IPS-NIHi7 (cell line): ENCODE results near the gene LRSAM1.
A peak's percentile ranks its signal among the peaks of the same experiment; 100 is the strongest.

Source experiments
- DNase-seq: peaks from one replicate; pipeline ENCODE4 v3.0.0; 2012; ENCODE audit warnings: mixed read lengths; ENCODE audit errors: extremely low spot score

The LRSAM1 gene

GRCh38 chr9:127450830-127451607 is at the start of gene LRSAM1, which contains the start of gene RPL12:
LRSAM1 (plus strand) TSS chr9:127451510; CDS start chr9:127454528, 3,018 bp downstream.
RPL12 (minus strand) TSS chr9:127451406; CDS start chr9:127451317, 89 bp downstream.
- peak; percentile 98 for DNase-seq

DNA sequence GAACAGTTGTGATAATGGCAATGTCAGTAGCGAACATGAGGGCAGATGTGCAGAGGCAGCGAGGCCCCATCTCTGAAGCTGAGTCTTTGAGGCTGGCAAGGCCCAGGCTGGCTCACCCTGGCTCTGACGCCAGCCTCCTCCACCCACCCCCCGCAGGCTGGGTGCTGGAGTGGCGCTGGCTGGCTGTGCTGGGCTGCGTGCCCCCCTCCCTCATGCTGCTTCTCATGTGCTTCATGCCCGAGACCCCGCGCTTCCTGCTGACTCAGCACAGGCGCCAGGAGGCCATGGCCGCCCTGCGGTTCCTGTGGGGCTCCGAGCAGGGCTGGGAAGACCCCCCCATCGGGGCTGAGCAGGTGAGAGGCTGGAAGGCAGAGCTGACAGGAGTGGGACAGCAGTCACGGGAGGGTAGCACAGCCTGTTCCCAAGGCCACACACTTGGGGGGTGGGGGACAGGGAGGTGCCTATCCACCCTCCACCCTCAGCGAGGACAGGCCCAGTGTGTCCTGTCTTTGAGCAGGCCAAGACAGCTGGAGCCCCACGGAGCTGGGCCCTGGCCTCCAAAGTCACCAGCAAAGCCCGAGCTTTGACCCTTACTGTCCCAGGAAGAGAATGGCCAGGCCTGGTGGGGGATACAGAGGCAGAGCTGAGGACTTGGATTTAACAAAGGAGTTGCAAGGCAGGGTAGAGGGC is 48.8 kb upstream of the LRSAM1 start:
- DNase-seq = no peak

DNA sequence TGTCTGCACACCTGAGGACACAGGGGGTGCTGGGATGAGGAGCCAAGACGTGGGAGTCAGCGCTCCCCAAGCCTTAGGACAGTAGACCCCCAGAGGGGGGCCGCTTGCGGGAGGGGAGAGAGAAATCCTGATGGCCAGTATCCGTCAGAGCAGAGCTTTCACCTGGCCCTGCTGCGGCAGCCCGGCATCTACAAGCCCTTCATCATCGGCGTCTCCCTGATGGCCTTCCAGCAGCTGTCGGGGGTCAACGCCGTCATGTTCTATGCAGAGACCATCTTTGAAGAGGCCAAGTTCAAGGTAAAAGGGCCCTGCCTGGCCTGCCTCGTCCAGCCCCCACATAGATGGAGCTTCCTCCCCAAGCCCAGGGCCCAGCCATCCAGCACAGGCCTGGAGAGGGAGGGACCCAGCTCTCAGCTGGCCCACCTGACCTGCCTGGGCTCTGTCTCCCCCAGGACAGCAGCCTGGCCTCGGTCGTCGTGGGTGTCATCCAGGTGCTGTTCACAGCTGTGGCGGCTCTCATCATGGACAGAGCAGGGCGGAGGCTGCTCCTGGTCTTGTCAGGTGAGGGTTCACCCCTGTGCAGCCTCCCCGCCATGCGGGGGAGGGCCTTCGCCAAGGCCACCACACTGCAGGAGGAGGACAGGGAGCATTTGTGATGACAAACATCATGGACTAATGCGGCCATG is 47.7 kb upstream of the LRSAM1 start:
- DNase-seq = no peak

DNA sequence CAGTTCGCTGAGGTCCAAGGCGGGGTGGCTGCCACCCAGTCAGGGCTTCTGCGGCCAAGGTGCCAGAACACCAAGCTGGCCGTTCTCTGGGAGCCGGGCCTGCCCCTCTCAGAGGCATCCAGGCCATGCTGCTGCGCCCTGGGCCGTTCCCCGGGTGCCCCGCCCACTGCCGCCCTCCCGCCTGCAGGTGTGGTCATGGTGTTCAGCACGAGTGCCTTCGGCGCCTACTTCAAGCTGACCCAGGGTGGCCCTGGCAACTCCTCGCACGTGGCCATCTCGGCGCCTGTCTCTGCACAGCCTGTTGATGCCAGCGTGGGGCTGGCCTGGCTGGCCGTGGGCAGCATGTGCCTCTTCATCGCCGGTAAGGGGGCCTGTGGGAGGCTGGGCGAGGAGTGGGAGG is 46.7 kb upstream of the LRSAM1 start:
- DNase-seq = no peak

- no peak for DNase-seq
Observed at GRCh38 chr9:127405344-127406125, 45.8 kb upstream of the LRSAM1 start.

DNA sequence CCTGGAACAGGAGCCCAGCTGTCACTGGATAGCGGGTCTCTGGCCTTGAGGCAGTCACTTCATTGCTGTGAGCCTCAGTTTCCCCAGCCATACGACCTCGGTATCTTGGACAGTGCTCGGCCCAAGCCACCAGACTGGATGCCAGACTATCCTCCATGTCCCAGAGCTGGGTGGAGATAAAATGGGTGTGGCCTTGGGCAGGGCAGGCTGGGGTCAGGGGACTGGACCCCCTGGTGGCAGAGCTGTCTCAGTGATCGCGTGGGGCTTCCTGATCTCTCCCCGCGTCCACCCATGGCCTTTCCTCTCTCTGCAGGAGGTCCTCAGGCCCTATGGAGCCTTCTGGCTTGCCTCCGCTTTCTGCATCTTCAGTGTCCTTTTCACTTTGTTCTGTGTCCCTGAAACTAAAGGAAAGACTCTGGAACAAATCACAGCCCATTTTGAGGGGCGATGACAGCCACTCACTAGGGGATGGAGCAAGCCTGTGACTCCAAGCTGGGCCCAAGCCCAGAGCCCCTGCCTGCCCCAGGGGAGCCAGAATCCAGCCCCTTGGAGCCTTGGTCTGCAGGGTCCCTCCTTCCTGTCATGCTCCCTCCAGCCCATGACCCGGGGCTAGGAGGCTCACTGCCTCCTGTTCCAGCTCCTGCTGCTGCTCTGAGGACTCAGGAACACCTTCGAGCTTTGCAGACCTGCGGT is 44.4 kb upstream of the LRSAM1 start:
- no peak for DNase-seq

DNA sequence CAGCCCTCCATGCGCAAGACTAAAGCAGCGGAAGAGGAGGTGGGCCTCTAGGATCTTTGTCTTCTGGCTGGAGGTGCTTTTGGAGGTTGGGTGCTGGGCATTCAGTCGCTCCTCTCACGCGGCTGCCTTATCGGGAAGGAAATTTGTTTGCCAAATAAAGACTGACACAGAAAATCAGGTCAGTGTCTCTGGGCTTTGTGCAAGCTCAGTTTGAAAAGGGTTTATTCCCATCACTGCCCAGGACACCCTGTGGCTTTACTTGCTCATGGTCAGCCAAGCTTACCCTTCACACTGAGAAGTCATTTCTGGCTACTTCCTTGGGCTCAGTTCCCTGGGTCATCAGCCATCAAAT is 43.8 kb upstream of the LRSAM1 start:
- no peak for DNase-seq

DNA sequence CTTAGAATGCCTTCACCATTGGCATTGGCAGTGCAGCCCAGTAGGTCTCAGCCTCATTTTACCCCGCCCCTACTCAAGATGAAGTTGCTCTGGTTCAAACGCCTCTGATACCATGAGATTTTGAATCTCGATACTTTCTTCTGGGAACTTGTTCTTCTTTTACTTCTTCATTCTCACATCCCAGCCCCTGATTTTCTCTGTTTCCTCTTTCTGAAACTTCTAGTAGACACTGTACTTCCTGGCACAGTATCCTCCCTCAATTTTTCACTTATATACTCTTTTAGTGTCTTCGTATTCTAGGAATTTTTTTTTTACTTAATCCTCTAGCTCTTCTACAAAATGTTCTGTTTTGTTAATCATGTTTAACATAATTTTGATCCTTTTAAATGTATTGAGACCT is 40.2 kb upstream of the LRSAM1 start:
- no peak for DNase-seq

GRCh38 chr9:127415141-127415540 is 36.2 kb upstream of the LRSAM1 start:
- DNase-seq = no peak

DNA sequence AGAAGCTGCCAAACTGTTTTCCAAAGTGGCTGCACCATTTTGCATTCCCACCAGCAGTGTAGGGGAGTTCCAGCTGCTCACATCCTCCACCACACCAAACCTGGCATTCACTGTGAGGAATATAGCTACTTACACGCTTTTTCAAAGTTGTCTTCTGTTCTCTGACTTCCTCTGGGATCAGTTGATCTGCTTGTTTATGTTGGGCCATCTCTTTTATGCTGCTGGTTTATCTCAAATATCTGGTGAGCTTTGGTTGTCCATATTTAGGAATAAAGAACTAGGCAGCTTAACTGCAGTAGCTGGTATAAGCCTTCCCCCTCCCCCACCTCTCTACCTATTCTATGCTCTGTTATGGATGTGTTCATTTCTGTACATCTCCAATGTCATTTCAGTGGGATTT is 35.7 kb upstream of the LRSAM1 start:
- DNase-seq = no peak

DNA sequence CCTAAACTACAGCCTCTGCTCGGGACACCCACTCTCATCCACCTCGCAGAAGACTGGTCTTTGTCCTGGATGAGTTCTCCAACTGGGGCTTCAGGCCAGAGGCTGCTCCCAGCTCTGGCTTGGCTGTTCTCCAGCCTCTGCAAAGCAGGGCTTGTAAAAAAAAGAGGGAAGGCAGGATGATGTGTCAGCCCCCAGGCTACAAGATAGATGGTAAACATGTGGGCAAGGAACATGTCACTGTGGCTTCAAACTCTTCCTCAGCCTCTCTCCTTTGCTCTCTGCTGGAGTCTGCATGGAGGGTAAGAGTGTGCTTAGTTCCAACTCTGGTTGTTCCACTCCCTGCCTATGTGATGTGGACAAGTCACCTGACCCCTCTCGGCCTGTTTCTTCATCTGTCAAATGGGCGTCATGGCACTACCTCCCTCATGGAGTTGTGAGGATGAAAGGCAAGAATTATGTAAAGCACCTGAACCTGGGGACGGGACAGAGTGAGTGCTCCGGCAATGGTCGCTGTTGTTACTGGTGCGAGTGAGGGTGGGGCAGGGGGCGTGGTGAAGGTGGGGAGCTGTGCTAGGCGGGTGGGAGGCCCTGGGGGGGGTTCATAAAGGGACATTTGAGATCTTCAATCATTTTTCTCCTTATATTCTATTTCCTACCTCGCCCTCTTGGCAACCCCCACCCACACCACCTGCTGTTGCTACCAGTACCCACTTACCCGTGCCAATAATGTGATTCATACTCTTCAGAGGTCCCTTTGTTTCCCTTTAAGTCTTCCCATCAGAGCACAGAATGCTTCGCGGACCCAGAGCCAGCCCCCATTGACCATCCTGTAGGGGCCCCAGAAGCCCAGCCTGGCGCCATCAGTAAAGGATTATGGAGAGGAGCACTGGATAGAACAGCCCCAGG is 33.9 kb upstream of the LRSAM1 start:
- DNase-seq = no peak

DNA sequence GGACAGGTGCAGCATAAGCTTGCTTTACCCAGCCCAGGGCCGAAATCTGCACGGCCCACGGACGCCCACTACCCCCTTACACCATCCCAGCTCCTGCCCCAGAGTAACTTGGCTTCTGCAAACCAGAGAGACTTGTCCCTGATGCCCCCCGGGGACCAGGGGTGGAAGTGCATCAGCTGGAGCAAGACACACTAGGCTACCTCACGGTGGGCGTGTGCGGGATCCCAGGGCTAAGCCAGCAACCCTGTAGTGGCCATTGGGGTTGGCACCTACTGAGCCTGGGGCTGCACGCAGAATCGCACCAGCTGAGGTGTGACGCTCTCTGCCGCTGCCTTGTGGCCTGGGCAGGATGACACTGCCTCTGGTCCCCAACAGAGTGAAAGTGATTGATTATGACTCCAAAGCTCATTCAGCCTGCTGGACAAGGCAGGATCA is 33.3 kb upstream of the LRSAM1 start:
- DNase-seq = peak; percentile 82

- no peak for DNase-seq
Observed at GRCh38 chr9:127419348-127419747, 32.0 kb upstream of the LRSAM1 start.

DNA sequence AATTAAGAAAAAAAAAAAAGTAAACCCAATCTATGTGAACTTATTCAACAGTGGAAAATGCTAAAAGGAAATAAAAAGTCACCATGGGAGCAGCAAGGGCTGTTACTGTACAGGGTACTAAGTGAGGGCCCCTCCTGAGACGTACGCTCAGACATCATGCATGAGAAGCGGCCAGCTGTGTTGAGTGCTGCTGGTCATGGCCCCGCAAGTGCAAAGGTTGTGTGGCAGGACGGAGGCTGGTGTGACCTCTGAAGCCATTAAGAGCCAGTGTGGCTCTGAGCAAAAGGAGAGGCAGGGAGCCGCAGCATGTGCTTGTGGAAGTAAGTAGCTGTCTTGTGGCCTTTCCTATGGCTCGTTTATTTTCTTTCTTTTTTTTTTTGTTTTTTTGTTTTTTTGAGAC is 30.3 kb upstream of the LRSAM1 start:
- no peak for DNase-seq

- DNase-seq = no peak
Observed at GRCh38 chr9:127422133-127422782, 29.1 kb upstream of the LRSAM1 start.

DNA sequence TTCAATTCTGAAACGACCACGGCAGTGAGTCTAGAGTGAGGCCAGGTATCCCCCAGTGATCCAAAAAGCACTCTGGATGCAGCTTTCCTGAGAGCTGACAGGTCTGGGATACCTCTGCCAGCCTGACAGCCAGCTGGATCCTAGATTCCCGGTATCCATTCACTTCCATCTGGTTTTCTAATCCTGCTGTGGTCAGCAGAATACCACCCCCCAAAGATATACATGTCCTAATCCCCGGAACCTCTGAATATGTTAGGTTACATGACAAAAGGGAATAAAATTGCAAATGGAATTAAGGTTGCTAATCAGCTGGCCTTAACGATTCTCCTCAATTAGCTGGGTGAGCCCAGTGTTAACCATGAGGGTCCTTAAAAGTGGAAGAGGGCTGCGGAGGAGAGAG is 28.5 kb upstream of the LRSAM1 start:
- no peak for DNase-seq

DNA sequence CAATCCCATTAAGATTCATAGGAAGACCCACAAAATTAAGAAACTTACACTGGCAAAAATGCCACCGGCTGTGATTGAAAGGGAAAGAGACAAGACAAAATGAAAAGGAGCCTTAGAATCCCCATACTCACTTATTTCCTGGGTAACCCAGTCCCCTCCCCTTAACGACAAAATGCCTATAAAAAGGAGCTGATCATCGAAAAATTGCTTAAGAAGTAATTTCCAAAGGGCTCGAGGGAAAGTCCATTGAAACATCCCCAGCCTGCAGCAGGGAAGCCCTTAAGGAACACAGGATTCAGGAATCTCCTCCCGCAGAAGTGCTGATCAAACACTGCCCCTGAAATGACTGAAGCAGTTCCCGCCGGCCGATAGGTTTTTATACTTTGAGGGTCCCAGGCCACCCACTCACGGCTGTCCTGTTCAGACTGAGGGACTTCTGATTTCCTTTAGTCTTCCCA is 27.8 kb upstream of the LRSAM1 start:
- DNase-seq = no peak

DNA sequence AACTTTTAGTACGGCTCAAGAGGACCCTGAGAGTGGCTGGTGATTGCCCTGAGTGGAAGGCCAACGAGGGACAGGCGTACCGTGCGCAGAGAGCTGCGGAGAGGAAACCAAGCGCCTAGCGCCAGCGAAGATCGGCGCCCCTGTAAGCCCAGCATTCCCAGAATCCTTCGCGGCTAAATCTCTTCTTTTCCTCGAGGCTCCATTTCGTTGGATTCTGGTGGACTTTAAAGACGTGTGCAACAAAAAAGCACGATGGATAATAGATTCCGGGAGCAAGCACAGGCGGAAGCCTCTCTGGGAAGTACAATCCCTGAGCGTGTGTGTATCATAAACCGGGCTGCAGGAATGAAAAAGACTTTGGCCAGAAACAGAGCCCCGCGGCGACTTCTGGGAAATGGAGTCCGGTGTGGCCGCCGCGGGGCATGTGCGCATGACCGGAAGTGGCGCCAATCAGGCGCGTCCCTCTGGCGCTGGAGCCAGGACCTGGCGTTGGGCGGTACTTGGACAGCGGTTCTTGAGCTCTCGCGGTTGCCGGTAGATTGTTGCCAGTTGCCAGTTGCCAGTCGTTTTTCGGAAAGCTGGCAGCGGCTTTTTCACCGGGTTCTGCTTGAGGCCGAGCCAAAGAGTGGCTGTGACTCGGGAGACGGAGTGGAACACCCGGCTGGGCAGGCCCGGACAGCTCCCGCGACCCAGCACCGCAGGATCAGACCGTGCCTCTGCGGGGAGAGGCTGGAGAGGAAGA is 27.2 kb upstream of the LRSAM1 start, which contains the start of gene ZNF79:
Gene ZNF79 (plus strand): TSS at position 449 of the 742 bp plus-strand sequence. CDS start 406 bp downstream, outside the sequence.
- DNase-seq = peak; percentile 98

DNA sequence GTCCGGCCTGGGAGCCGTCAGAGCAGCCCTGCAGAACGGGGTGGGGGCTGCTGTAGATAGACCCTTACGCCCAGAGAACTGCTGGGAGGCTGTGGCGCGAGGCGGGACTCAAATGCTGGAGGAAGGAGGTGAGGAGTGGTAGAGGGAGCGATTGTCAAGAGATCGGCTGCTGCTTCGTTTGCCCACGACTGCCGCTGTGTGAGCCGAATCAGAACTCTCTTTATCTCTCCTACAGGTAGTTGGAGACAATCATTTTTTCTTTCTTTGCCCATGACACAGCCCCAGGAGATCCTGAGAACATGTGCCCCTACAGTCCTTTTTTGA is 26.7 kb upstream of the LRSAM1 start:
- no peak for DNase-seq
